NCI-H524 (cell line): Measurements from ENCODE around the gene MEGF6.

ENCODE experiments used
- DNase-seq, 2 experiments: peaks; one replicate each; lab custom pipeline; 2025; lab: John Stamatoyannopoulos, UW

The MEGF6 gene

DNA sequence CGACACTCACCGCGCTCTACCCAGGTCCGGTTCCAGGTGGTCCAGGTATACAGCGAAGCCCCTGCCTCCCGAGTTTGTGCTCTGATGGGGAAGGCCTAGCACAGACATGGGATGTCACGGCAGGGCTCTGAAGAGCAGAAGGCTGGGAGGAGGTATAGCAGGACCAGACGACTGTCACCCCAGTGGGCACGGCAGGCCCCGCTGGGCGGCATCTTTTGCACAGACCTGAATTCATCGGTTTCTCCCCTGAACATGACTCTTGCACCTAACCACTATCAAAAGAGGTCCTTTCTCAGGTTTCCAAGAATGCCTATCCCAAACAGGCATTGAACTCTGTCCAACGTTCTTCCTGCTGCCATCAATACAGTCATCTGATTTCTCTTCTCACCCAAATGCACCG, 126.3 kb downstream of the MEGF6 start:
- no peak for DNase-seq

DNA sequence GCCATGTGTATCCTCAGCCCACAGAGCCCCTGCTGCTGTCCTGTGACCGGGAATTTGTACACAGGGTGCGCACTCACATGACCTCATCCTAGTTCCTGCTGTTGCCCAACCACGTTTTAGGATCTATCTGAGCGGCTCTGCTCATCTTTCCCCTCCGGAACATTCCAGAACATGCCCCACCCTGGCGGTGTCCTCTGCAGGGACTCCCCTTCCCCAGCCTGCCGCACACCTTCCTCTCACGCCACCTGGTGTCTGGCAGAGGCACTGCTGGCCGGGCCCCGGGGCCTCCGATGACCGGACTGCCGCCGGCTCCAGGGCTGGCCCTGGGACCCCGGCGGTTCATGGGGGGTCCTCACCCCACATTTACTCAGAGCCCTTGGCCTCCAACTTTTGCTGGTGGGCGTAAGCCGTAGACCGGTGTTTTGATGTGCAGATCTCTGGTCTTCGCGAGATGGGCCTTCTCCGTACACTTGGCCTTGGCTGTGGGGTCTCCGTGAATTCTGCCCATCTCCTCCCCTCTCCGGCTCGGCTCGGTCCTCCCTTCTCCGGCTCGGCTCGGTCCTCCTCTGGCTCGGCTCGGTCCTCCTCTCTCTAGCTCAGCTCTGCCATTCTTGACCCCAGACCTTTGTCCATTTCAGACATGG, 127.4 kb downstream of the MEGF6 start:
- peak in 1 of 2 experiments; percentile 35 for DNase-seq

DNA sequence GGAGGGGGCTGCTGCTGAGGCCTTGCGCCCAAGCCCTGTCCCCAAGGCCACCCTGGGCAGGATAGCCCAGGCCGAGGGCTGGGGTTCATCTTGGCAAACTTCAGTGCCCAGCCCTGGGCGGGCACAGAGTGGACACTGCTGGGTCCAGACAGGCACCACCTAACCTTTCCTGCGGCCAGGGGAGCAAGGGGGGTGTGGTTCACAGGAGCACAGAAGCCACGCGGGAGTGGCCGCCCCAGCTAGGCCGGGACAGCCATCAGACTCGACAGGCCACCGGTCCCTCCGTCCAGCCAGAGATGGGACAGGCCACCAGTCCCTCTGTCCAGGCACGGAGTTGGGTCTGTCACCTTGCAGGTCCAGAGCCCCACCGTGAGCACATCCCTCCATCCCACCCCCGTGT, 127.9 kb downstream of the MEGF6 start:
- DNase-seq = no peak

DNA sequence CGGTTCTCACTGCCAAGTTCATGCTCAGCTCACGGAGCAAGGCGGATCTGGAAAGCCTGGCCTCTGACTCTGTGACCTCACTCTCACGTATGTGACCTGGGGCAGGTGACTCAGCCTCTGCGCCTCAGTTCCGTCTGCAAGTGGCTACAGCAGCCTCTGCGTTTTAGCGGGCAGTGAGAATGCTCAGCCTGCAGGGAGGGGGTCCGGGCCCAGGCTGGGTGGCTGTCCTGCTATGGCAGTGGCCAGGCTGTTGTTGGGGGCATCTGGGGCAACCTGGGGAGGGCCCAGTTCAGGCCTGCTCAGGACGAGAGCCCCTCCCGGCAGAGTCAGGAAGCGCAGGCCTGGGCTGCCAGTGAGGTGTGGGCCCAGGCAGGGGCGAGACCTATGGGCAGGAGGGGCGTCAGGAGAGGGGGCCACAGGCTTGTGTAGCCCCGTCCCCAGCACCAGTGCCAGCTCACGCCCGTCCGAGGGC, 128.9 kb downstream of the MEGF6 start:
- DNase-seq = no peak

DNA sequence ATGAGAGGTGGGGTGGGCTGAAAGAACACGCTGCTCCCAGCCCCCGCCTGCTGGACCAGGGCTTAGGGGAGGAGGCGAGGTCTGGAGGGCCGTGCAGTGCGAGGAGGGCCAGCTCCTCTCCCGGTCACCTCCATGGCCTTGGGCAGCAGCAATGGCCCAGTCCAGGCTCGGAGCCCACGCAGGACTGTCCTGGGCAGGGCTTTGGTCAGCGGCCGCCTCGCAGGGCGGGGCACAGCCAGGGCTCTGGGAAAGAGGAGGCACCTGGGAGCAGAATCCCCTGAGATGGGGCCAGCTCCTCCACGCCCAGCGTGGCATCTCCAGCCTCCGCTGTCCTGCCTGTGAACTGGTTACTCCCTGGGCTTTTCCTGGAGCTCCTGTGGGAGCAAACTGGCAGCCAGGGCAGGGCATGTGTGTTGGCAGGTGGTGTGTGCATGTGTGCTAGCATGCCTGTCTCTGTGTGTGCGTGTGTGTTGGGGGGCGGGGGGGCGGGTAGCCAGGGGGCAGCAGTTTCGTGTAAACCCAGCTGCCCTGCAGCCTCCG, 129.4 kb downstream of the MEGF6 start:
- DNase-seq = no peak

DNA sequence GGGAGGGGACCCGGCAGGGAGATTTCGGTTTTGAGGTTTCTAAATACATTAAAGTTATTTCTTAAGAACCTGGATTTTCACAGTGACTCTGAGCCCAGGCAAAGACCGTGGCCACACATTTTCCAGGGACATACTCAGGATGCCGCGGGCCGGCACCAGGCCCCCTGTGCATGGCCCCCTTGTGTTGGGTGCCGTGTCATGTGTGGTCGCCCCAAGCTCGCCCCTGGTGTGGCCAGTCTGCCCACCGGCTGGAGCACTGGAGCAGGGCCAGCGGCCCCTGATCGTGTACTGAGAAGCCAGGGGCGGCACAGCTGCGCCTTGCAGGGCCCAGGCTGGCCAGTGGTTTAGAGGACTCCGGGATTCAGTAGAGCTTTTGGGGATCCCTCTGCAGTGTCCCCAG, 130.3 kb downstream of the MEGF6 start:
- no peak for DNase-seq

DNA sequence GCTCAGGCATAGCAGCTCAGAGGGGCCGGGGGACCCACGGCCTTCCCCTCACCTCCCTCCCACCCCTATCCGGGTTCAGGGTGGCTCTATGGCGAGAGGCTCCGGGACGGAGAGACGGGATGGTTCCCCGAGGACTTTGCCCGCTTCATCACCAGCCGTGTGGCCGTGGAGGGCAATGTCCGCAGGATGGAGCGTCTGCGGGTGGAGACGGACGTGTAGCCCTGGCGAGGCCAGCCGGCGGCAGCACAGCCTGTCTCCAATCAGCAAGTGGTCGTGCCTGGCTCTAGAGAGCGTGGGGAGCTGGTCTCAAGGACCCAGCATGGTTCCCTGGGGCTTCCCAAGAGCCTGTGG, 131.0 kb downstream of the MEGF6 start:
- no peak for DNase-seq

DNA sequence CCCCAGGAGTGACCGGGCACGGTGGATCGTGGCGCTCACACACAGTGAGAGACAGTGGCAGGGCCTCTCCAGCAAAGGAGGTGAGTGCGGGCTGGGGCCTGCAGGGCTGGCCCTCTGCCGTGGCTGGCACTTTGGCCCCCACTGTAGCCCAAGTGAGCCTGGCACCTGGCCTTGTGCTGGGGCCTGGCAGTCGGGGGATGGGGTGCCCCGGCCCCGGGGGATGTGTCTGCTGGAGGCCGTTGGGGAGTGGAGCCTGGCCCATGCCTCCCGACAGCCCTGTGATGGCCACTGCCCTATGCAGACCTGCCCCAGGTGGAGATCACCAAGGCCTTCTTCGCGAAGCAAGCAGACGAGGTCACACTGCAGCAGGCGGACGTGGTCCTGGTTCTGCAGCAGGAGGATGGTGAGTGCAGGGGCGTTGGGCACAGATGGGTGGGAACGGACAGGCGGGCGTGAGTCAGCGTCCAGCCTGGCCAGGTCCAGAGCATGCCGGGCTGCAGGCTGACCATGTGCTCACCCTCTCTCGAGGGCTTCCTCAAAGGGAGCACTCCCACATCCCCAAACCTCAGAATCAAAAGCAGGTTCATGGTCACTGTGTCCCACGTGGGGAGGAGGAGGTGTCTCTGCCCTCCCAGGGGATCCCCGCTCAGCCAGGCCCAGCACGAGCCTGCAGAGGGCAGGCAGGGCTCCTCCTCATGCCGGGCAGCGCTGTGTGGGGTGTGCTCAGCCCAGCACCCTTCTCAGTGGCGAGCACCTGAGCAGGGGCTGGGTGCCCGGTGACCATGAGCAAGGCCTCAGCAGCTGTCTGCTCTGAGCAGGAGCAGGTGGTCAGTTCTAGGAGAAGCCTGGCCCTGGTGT, 131.6 kb downstream of the MEGF6 start:
- no peak for DNase-seq

DNA sequence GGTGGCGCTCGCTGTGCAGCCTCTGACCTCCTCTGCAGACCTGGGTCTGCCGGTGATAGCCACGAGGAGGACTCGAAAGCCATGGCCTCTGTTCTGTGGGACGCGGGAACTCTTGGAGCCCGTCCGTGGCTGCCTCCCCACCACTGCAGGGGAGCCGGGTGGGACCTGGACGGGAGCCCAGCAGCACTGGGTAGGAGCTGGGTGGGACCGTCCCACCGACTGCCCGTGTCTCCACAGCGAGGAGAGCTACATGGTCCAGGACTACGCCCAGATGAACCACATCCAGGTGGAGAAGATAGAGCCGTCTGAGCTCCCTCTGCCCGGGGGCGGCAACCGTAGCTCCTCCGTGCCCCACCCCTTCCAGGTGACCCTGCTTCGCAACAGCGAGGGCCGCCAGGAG, 133.1 kb downstream of the MEGF6 start:
- DNase-seq = no peak

DNA sequence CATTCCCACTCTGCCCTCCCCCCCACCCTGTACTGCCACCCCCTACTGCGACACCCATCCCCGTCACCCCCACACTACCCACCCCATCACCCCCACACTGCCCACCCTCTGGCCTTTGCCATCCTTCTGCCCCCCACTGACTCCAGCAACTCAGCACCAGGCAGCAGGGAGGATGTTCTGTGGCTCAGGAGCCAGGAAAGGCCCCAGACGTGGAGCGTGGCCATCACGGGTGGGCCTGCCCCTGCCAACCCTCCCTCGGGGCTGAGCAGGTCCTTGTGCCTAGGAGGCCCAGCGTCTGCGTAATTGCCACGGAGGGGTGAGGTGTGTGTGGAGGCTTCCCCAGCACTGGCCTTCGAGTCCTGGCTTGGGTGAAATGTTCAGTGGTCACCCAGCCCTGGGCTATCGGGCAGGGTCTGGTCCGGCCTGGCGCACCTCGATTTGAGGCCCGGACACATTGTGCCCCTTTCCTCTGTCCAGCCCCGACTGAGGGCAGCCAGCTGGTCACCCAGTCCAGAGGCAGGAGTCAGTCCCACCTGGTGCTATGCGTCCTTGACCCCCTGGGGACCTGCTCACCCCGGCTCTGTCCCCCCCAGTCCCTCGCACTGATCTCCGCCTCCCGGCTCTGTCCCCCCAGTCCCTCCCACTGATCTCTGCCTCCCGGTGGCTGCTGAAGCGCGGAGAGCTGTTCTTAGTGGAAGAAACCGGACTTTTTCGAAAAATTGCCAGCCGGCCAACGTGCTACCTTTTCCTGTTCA, 133.9 kb downstream of the MEGF6 start:
- DNase-seq = no peak

DNA sequence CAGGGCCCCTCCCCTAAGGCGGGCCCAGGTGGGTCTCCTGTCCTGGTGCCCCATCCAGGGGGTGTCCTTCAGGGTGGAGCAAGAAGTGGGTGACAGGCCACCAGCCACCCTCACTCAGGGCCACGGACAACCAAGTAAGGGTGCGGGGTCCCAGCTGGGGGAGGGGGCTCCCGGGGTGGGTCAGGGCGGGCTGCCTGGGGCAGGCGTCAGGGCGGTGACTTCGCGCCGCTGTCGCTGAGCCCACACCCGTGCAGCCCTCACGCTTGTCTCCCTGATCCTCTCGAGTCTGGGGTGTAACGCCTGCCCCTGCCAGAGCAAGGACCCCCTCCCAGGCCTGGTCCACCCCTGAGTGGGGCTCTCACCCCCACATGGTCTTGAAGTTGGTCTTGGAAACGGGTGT, 134.6 kb downstream of the MEGF6 start:
- no peak for DNase-seq

DNA sequence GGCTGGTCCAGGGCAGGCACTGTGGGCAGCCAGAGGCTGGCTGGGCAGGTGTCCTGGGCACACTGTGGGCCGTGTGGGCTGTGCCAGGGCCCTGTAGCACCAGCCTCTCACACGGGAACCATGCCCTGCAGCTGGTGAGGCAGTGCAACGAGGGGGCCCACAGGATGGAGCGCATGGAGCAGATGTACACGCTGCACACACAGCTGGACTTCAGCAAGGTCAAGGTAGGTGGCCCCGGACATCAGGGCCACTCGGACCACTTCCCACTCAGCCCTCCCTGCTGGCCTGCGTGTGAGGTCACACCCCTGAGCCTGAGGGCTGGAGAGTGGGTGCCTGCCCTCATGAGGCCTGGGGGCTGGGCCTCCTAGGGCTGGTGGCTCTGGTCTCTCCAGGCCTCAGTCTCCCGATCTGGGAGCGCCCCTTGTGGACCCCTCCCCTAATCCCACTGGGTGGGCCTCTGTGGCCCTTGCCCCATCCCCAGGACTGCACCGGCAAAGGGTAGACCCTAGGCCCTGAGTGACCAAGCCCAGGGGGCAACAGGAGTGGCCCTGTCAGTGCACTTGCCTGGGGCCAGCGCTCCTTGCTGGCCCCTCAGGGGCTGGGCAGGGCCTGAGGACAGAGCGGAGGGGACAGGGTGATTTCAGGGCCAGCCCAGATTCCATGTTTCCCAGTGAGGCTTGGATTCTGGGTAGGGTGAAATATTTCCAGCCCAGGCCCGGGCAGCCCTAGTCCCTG, 135.3 kb downstream of the MEGF6 start:
- no peak for DNase-seq

DNA sequence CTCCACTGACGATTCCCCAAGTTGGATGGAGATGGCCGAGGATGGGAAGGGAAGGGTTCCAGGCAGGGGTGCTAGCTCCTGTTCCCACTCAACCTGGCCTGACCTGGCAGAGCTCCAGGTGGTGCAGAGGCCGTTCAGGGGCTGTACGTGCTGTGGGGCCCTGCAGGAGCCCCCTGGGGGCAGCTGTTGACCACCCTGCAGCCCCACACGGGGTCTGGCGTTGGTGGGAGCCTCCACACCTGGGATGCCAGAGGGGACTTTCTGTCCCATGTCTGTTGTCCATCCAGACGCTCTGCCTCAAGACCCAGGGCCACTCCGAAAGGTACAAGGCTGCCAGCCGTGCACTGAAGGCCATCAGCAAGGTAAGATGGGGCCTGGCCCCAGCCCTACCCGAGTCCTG, 136.9 kb downstream of the MEGF6 start:
- DNase-seq = no peak

DNA sequence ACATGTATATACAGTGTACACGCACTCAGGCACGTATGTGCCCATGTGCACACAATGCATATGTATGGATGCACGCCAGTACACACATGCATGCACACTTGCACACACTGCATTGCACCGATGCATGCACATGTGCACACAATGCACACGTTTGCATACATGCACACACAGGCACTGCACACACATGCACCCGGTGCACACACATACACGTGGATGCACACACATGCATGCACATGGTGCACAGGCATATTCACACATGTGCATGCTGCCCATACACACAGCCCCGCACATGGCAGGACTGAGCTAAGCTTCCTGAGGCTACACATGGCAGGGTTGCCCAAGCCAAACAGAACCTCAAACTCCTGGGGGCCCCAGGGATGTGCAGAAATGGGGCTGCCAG, 137.3 kb downstream of the MEGF6 start:
- no peak for DNase-seq

DNA sequence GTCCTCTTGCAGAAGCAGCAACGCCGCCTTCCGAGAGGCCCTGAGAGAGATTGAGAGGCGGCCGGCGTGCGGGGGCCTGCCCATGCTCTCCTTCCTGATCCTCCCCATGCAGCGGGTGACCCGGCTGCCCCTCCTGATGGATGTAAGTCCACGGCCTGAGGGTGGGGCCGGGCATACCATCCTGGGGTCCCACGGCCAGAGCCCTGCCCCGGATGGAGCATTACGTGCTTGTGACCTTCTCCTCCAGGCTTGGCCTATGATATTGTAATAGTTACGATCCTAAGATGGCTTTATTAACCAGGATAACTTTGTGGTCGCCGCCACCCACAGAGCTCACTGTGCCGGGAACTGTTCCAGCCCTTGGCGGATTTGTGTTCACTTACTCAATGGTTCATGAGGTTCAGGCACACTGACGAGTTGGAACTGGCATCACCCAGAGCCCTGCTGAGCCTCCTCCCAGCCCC, 137.9 kb downstream of the MEGF6 start:
- no peak for DNase-seq

DNA sequence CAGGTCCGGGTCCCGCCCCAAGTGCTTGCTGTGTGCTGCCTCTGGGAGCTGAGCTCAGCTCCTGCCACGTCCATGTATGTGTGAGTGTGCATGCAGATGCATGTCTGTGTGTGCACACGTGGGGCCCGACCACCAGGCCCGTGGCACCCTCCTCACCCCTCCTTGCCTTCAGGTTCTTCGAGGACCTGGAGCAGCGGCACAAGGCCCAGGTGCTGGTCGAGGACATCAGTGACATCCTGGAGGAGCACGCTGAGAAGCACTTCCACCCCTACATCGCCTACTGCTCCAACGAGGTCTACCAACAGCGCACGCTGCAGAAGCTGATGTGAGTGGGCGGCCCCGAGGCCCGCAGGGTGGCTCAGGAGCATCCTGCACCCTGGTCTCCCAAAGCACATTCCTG, 138.4 kb downstream of the MEGF6 start:
- no peak for DNase-seq

DNA sequence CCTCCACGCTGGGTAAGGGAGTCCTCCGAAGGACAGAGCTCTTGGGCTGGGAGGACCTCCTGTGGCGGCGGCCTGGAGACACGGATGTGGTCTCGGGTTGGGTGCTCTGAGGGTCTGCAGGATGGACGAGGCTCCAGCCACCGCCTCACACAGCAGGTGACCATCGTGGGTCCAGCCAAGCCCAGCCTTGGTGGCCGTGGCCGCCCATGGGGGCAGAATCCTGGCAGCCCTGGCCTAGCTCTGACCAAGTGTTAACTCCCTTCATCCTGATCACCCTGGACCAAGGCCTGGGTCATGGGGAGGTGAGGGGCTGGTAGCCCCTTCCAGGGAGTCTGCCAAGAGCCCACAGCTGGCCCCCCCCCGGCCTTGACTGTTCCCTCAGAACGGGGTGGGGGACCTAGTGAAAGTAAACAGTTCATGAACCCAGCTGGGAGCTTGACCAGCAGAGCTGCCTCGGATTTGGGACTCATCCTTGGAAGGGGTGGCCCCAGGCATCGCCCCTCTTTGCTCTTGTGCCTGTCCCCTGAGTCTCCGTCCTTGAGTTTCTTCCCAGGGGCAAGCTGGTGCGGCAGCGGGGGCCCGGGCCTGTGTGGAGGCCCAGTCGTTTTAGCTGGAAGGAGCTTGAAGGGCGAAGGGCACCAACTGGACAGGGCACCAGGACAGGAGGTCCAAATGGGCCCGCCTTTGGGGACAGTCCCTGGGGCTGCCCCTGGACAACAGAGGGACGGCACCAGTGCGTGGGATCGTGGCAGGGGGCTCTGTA, 139.0 kb downstream of the MEGF6 start:
- no peak for DNase-seq

DNA sequence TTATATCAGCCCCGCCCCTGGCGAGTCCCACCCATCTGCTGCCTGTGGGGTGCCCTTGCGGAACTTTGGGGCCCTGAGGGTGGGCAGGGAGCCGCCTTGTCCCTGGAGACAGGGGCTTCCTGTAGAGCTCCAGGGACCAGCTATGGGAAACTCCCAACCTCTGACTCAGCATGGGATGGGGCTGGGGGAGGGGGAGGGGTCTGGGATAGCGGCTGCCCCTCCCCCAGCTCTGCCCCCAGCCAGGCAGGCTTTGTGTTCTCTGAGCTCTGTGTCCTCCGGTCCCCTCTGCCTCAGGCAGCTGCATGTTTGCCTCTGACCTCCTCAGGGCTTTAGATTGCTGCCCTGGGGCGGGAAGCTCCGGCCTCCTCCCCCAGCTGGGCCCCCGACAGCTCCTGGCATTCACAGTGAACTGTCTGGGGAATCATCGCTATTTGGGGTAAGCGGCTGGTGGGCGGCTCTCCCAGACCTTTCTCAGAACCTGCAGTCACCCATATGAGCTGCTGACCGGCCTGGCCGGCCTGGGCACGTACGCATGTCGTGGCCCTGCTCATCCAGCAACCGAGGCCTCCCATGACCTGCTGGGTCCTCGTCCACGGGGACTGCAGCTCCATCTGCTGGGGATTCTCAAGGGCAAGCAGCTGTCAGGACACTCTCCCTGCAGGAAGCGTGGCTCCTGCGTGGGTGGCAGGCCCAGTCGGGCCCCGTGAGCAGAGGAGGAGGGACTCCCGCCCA, 139.8 kb downstream of the MEGF6 start:
- no peak for DNase-seq

DNA sequence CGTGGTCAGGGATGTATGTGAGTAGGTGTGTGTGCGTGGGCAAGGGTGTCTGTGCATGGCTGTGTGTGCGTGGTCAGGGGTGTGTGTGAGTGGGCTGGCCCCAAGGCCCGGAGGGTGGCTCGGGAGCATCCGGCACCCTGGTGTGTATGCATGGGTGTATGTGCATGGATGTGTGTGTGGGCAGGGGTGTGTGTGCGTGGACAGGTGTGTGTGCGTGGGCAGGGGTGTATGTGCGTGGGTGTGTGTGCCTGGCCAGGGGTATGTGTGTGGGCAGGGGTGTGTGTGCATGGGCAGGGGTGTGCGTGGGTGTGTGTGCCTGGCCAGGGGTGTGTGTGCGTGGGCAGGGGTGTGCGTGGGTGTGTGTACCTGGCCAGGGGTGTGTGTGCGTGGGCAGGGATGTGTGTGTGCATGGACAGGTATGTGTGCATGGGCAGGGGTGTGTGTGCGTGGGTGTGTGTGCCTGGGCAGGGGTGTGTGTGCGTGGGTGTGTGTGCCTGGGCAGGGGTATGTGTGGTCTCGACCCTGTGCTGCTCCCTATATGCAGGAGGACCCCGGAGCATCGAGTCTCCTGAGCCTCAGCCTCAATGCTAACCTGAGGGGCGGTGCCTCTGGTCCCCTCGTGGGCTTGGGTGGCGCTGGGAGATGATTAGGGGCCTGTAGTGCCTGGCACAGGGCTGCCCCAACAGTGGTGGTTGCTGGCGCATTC, 140.5 kb downstream of the MEGF6 start:
- no peak for DNase-seq
